H1 (cell line): Measurements from ENCODE around the gene EEF2. TPM values are rescaled to one million over a fixed set of nuclear protein-coding genes. Genes with fewer than 3 reads are reported as not detected.

Experiments used
- ASH2L ChIP-seq: fragments of 200-600, 300-600 bp; sonication (generic); IDR thresholded peaks from one replicate; pipeline ENCODE4 v1.7.1; 2017; ENCODE audit warnings: low read length
- CHD2 ChIP-seq: IDR thresholded peaks from 2 replicates; pipeline ENCODE4 v1.6.1; 2012; ENCODE audit warnings: low read length, improper control_type of control experiment
- EGR1 ChIP-seq: IDR thresholded peaks from 2 replicates; pipeline ENCODE4 v1.6.1; 2011; ENCODE audit warnings: low read depth, low read length, borderline replicate concordance
- JUND ChIP-seq: IDR thresholded peaks from 2 replicates; pipeline ENCODE4 v1.6.1; 2011; ENCODE audit warnings: mild to moderate bottlenecking, improper control_type of control experiment, low read length
- MAFK ChIP-seq: IDR thresholded peaks from 2 replicates; pipeline ENCODE4 v1.6.1; 2012; ENCODE audit warnings: low read depth, mild to moderate bottlenecking, improper control_type of control experiment, low read length
- NANOG ChIP-seq: IDR thresholded peaks from 2 replicates; pipeline ENCODE4 v1.6.1; 2011; ENCODE audit warnings: low read length, low read depth, mild to moderate bottlenecking, inconsistent platforms; ENCODE audit not compliant: insufficient read depth, poor library complexity, severe bottlenecking
- POLR2A ChIP-seq, 2 experiments: IDR thresholded peaks; 1 replicate in 1 of 2; 2 replicates in 1 of 2; pipeline ENCODE4 v1.6.1; 2011; ENCODE audit warnings: low read depth in 2 of 2, low read length in 2 of 2, mild to moderate bottlenecking in 2 of 2; ENCODE audit errors: control extremely low read depth in 1 of 2
- POLR2AphosphoS5 ChIP-seq: IDR thresholded peaks from 2 replicates; pipeline ENCODE4 v1.6.1; 2011; ENCODE audit warnings: low read depth, low read length
- RNF2 ChIP-seq: fragments of 200-900, 300-1000 bp; sonication (generic); IDR thresholded peaks from 2 replicates; pipeline ENCODE4 v1.7.1; 2016; ENCODE audit warnings: borderline replicate concordance, low read depth, mild to moderate bottlenecking, antibody characterized with exemption, low read length; ENCODE audit not compliant: poor library complexity, severe bottlenecking; ENCODE audit errors: missing control alignments
- SP4 ChIP-seq: IDR thresholded peaks from 2 replicates; pipeline ENCODE4 v1.6.1; 2012; ENCODE audit warnings: low read length, inconsistent platforms
- SRF ChIP-seq: IDR thresholded peaks from 2 replicates; pipeline ENCODE4 v1.6.1; 2011; ENCODE audit warnings: mild to moderate bottlenecking, low read depth, low read length, moderate library complexity
- TAF7 ChIP-seq: optimal IDR thresholded peaks from 2 replicates; pipeline ENCODE3; 2011; ENCODE audit warnings: low read depth, mild to moderate bottlenecking, inconsistent platforms, low read length, moderate library complexity, borderline replicate concordance
- TCF12 ChIP-seq: IDR thresholded peaks from 2 replicates; pipeline ENCODE4 v1.6.1; 2011; ENCODE audit warnings: low read depth, mild to moderate bottlenecking, low read length
- YY1 ChIP-seq: IDR thresholded peaks from 2 replicates; pipeline ENCODE4 v1.6.1; 2011; ENCODE audit warnings: low read depth, mild to moderate bottlenecking, low read length
- ZNF274 ChIP-seq: IDR thresholded peaks from 2 replicates; pipeline ENCODE4 v1.7.0; 2012; ENCODE audit warnings: low read length, borderline replicate concordance; ENCODE audit errors: extremely low read depth
- polyA plus RNA-seq, 7 experiments: library from polyadenylated mRNA; depleted of rRNA in 3 of 7; stranded (reverse) in 5 of 7; unstranded in 2 of 7; fragments of >200 nt in 5 of 7; fragments of 200-250 nt in 2 of 7; gene quantifications; 1 replicate in 5 of 7; 2 replicates in 1 of 7; 4 replicates in 1 of 7; pipeline versions ENCODE4 v1.2.1 to v1.2.3, GENCODE V29; 2011 to 2013; ENCODE audit warnings: missing spikeins in 2 of 7, mixed read lengths in 2 of 7
- total RNA-seq: library from RNA; stranded (reverse); fragmentation: NEBNext Ultra II Directional; extraction: Animal tissue kit (Norgen Biotek cat#: 25700); gene quantifications from 2 replicates; pipeline ENCODE4 v1.2.1, GENCODE V29; 2021

EEF2 gene
- total and polyA plus RNA-seq, 2 of the 8 experiments (the other 6 are each of a cell fraction or from before 2014, with no cell fraction given), result 1,554 to 3,380 TPM

- no peak for TF ChIP-seq ZNF274
- peak; percentile 99 for TF ChIP-seq SRF
- peak; percentile 37 to 71 for TF ChIP-seq POLR2A (IDR thresholded peaks at IDR 0.05; ENCODE audit: control extremely low read depth in 1 of 2, low read depth in 2 of 2, low read length in 2 of 2)
- TF ChIP-seq RNF2, result no peak
- TF ChIP-seq MAFK, result peak; percentile 60
- no peak for TF ChIP-seq SP4
- TF ChIP-seq JUND, result peak; percentile 100
- TF ChIP-seq POLR2AphosphoS5, result no peak
- TF ChIP-seq TCF12, result no peak
- TF ChIP-seq ASH2L, result peak; percentile 29
- TF ChIP-seq YY1, result no peak
- TF ChIP-seq EGR1, result peak; percentile 73
- TF ChIP-seq TAF7, result no peak
- TF ChIP-seq CHD2, result no peak
- TF ChIP-seq NANOG, result no peak
- TF ChIP-seq, all 59 proteins: peak for 21
Observed at GRCh38 chr19:3968556-3969434, 16.5 kb downstream of the EEF2 start (continued).
